ENCODE measurements around the gene TNS4. TPM values are rescaled to one million over a fixed set of nuclear protein-coding genes. Genes with fewer than 3 reads are reported as not detected.

Gene TNS4
- total RNA-seq, 1 experiment from 2014 or later = 0.59 TPM

GRCh38 chr17:40503154-40503553, 1.7 kb upstream of the TNS4 start:
- Histone ChIP-seq H3K18ac (ENCODE audit: insufficient read length, low read depth, low read length) (no peak overlapping the region), H3K4ac (ENCODE audit: low read depth, low read length) (no peak overlapping the region), H4K5ac (ENCODE audit: insufficient read length, low read depth, low read length) (no peak overlapping the region), H3K27me3 (ENCODE audit: insufficient read depth, low read length) (no peaks in the 10 kb centered on the region), H2BK12ac (ENCODE audit: insufficient read length, low read depth, low read length) (no peak overlapping the region), H2BK15ac (ENCODE audit: low read depth, low read length) (no peak overlapping the region), H3K23ac (ENCODE audit: insufficient read length, low read depth, low read length) (no peak overlapping the region), H2BK5ac (ENCODE audit: insufficient read length, low read length) (no peak overlapping the region), H3K23me2 (ENCODE audit: insufficient read length, low read depth, low read length, poor library complexity, severe bottlenecking) (no peaks in the 10 kb centered on the region), H3K79me1 (ENCODE audit: insufficient read depth, low read depth, low read length, poor library complexity, severe bottlenecking) (no peaks in the 10 kb centered on the region), H3K79me2 (ENCODE audit: insufficient read depth, low read length) (no peaks in the 10 kb centered on the region), H3K27ac (ENCODE audit: insufficient read length, low read depth, low read length) (no peak overlapping the region), H3T11ph (ENCODE audit: low read length) (no peak overlapping the region), H4K8ac (replicated peaks; ENCODE audit: insufficient read length, low read depth, low read length) (no peak overlapping the region), H4K91ac (ENCODE audit: insufficient read length, low read depth, low read length) (no peak overlapping the region), H3K9ac (ENCODE audit: extremely low read depth, insufficient read length, low read length) (no peak overlapping the region), H3K56ac (ENCODE audit: insufficient read length, low read depth, low read length) (no peak overlapping the region), H2BK120ac (ENCODE audit: low read depth, low read length, poor library complexity, severe bottlenecking) (no peak overlapping the region), H2AK5ac (ENCODE audit: insufficient read length, low read length) (no peak overlapping the region), H2AFZ (ENCODE audit: low read length) (no peak overlapping the region), H3K14ac (ENCODE audit: insufficient read depth, low read length) (no peak overlapping the region), H3K4me2 (ENCODE audit: insufficient read depth, insufficient read length, low read length) (no peak overlapping the region), H4K20me1 (ENCODE audit: control insufficient read depth, insufficient read depth, insufficient read length) (no peaks in the 10 kb centered on the region), H2BK20ac (ENCODE audit: low read depth, low read length, poor library complexity, severe bottlenecking) (no peak overlapping the region), H3K9me3 (ENCODE audit: control insufficient read depth, low read depth, low read length) (no peaks in the 10 kb centered on the region), H3K4me1 (ENCODE audit: insufficient read depth, low read length) (peaks cover 3% of the 10 kb centered on the region; the same call in 1 of the 2 replicates)
- TF ChIP-seq CTCF (conservative IDR thresholded peaks at IDR 0.05) = no peak
- Mint-ChIP-seq H3K27me3 (ENCODE audit: low read depth) (peaks cover 11% of the 10 kb centered on the region), H3K4me3 (no peak overlapping the region), H3K4me1 (peaks cover 26 to 30% of the 10 kb centered on the region in 2 experiments), H3K36me3 (ENCODE audit: insufficient read depth in 1 of 3, low read depth in 3 of 3) (peaks cover 0 to 2% (median 0%) of the 10 kb centered on the region in 3 experiments; a peak in 1 of 7 replicates), H3K27ac (no peak overlapping the region), H3K9me3 (no peaks in the 10 kb centered on the region; a peak in 1 of 5 replicates)
- WGBS (ENCODE audit: extremely low coverage, insufficient read length, low lambda C conversion rate) = no CpG with 5 or more reads among the region's 2 CpGs
- no peak for DNase-seq
